IPS DF 19.7 (cell line): Measurements from ENCODE around the gene CHST11.

ENCODE experiments used
- DNase-seq: peaks from one replicate; pipeline ENCODE4 v3.0.0-alpha.2; 2013; ENCODE audit warnings: low read depth, low spot score

Gene CHST11

GRCh38 chr12:104628831-104629135 is 172.0 kb downstream of the CHST11 start:
- DNase-seq = no peak

GRCh38 chr12:104630230-104630670 is 173.5 kb downstream of the CHST11 start:
- DNase-seq = no peak

- no peak for DNase-seq
These were observed 175.1 kb downstream of the CHST11 start for GRCh38 chr12:104631867-104632266.

- no peak for DNase-seq
These were observed 176.0 kb downstream of the CHST11 start for GRCh38 chr12:104632724-104633201.

- no peak for DNase-seq
These were observed 177.3 kb downstream of the CHST11 start for GRCh38 chr12:104634044-104634443.

GRCh38 chr12:104634852-104635251 is 178.1 kb downstream of the CHST11 start:
- no peak for DNase-seq

- no peak for DNase-seq
These were observed 179.0 kb downstream of the CHST11 start for GRCh38 chr12:104635607-104636343.

- no peak for DNase-seq
These were observed 179.7 kb downstream of the CHST11 start for GRCh38 chr12:104636496-104636895.

GRCh38 chr12:104637604-104638003 is 180.9 kb downstream of the CHST11 start:
- DNase-seq = no peak

- DNase-seq = no peak
These were observed 181.6 kb downstream of the CHST11 start for GRCh38 chr12:104638218-104638850.

- no peak for DNase-seq
These were observed 182.1 kb downstream of the CHST11 start for GRCh38 chr12:104638851-104639240.

- no peak for DNase-seq
These were observed 184.2 kb downstream of the CHST11 start for GRCh38 chr12:104640956-104641355.

- no peak for DNase-seq
These were observed 185.1 kb downstream of the CHST11 start for GRCh38 chr12:104641862-104642261.

GRCh38 chr12:104643093-104643818 is 186.5 kb downstream of the CHST11 start:
- DNase-seq = no peak

- DNase-seq = no peak
These were observed 187.3 kb downstream of the CHST11 start for GRCh38 chr12:104643819-104644669.

GRCh38 chr12:104648756-104649155 is 192.0 kb downstream of the CHST11 start:
- DNase-seq = no peak

- no peak for DNase-seq
These were observed 192.6 kb downstream of the CHST11 start for GRCh38 chr12:104649217-104649824.

GRCh38 chr12:104649921-104650320 is 193.2 kb downstream of the CHST11 start:
- DNase-seq = no peak

- DNase-seq = no peak
These were observed 193.8 kb downstream of the CHST11 start for GRCh38 chr12:104650541-104650940.

- DNase-seq = no peak
These were observed 195.1 kb downstream of the CHST11 start for GRCh38 chr12:104651811-104652210.

- no peak for DNase-seq
These were observed 195.6 kb downstream of the CHST11 start for GRCh38 chr12:104652358-104652757.
